Activated CD4-positive, alpha-beta T cell treated with anti-CD3 and anti-CD28 coated beads for 36 hours (primary cell): ENCODE measurements around the gene MUC16. TPM values are rescaled to one million over a fixed set of nuclear protein-coding genes. Genes with fewer than 3 reads are reported as not detected.

Source experiments
- ATAC-seq: fragments of 200-7000 bp; cut with Tn5 transposase; one replicate; pipeline ENCODE4 v1.10.0; 2021; ENCODE audit warnings: mild to moderate bottlenecking, moderate library complexity
- CTCF ChIA-PET: fragments of 350-600 bp; sonication (Branson Sonifier 250); formaldehyde crosslinking; loops from one replicate; lab custom pipeline; 2021; ENCODE audit warnings: antibody characterized with exemption; lab: Charles Lee
- POLR2A ChIA-PET: fragments of 350-600 bp; sonication (Branson Sonifier 250); formaldehyde crosslinking; loops from one replicate; lab custom pipeline; 2021; ENCODE audit warnings: antibody characterized with exemption, inconsistent platforms; lab: Charles Lee
- DNase-seq: peaks from one replicate; pipeline ENCODE4 v3.0.0-alpha.2; 2020
- H3K27ac Mint-ChIP-seq: one replicate; pipeline ENCODE4 v1.8.0; 2021; ENCODE audit warnings: mixed read lengths
- H3K27me3 Mint-ChIP-seq: one replicate; pipeline ENCODE4 v1.8.0; 2021; ENCODE audit warnings: mixed read lengths
- H3K36me3 Mint-ChIP-seq: one replicate; pipeline ENCODE4 v1.8.0; 2021; ENCODE audit warnings: low read depth, mixed read lengths
- H3K4me1 Mint-ChIP-seq: one replicate; pipeline ENCODE4 v1.8.0; 2021; ENCODE audit warnings: mixed read lengths
- H3K4me3 Mint-ChIP-seq: one replicate; pipeline ENCODE4 v1.8.0; 2021; ENCODE audit warnings: mild to moderate bottlenecking, moderate library complexity, mixed read lengths
- H3K9me3 Mint-ChIP-seq: one replicate; pipeline ENCODE4 v1.8.0; 2021; ENCODE audit warnings: low read depth, mixed read lengths
- intact Hi-C, 2 experiments: fragments of 100-400 bp; cut with DNase I in 1 of 2; cut with micrococcal nuclease in 1 of 2; formaldehyde crosslinking; loops; one replicate each; pipeline versions ENCODE4 v1.14.2 to v1.15.1; 2022 to 2024; cut with DNase I, micrococcal nuclease
- total RNA-seq, 2 experiments: library from RNA; stranded (reverse); gene quantifications; one replicate each; pipeline ENCODE4 v1.2.3, GENCODE V29; 2021

MUC16 gene
- total RNA-seq, 2 experiments from 2014 or later: not detected

DNA sequence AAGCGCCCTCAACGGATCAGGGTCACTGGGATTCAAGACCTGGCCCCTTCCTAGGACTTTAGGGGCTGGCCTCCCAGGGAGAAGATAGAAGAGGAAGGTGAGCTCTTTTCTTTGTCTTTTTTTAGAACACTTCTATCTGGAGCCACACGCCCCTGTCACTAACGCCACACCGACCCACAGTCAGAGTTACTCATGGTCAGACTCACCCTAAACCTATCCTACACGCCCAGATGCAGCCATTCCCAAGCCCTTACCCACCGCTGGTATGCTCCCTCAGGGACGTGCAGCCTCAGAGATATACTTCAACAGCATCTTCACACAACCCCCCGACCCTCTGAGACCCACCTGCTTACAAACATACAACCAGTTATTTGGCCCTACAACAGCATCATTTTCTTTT, 29.9 kb upstream of the MUC16 start:
- no peak overlapping the region for H3K4me3 Mint-ChIP-seq
- no peaks in the 10 kb centered on the region for H3K9me3 Mint-ChIP-seq
- ATAC-seq (no peak), DNase-seq (no peak)
- ChIA-PET CTCF (no interaction called here), POLR2A (no interaction called here)
- H3K4me1 Mint-ChIP-seq: no peaks in the 10 kb centered on the region
- intact Hi-C loops: no loop called here
- no peaks in the 10 kb centered on the region for H3K36me3 Mint-ChIP-seq
- H3K27me3 Mint-ChIP-seq: peaks cover 7% of the 10 kb centered on the region
- H3K27ac Mint-ChIP-seq: no peak overlapping the region

DNA sequence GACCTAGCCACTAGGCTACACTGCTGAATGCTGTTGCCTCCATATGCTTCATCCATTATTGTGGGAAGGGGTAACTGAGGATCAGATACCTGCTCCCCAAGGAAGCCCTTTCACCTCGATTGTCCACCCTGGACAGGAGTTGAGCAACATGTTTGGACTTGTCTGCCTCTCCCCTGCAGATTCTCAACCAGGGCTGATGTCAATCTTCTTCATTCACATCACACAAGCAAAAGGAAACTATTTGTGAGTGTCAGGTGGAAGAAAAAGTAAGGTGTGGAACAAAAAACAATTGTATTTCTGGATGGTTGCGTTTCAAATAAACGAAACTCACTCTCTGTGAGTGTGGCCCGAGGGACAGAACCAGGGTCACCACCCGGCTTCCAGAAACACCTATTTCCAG, 29.5 kb upstream of the MUC16 start:
- H3K4me1 Mint-ChIP-seq: no peaks in the 10 kb centered on the region
- DNase-seq: no peak
- no peak for ATAC-seq
- H3K27me3 Mint-ChIP-seq: peaks cover 7% of the 10 kb centered on the region
- H3K9me3 Mint-ChIP-seq: no peaks in the 10 kb centered on the region
- ChIA-PET CTCF (no interaction called here), POLR2A (no interaction called here)
- H3K4me3 Mint-ChIP-seq: no peak overlapping the region
- H3K36me3 Mint-ChIP-seq: no peaks in the 10 kb centered on the region
- no peak overlapping the region for H3K27ac Mint-ChIP-seq
- intact Hi-C loops: no loop called here

DNA sequence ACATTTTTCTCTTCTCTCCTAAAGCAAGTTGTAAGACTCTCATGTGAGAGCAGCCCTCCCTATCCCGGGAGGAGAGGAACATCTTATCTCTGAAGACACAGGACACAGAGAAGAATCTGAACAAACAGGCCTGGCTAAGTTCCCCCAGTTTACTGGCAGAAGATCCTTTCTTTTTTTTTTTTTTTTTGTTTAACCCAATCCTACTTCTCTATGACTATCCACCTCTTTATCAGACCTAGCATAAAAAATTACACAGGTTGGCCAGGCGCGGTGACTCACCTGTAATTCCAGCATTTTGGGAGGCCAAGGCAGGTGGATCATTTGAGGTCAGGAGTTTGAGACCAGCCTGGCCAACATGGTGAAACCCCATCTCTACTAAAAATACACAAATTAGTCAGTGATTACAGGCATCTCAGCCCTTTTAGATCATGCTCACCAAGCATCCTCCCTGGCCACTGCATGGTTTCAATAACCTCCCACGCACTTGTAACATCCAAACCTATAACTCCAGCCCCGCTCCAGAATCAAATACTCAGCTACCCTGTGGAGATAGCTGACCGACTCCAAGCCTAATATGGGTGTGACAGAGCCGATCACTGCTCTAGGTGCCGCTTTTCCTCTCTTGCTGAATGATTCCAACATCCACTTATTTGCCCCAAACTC, 27.3 kb upstream of the MUC16 start:
- H3K36me3 Mint-ChIP-seq: no peaks in the 10 kb centered on the region
- CTCF ChIA-PET: no interaction called here
- ATAC-seq (no peak), DNase-seq (no peak)
- H3K27ac Mint-ChIP-seq: no peak overlapping the region
- H3K4me3 Mint-ChIP-seq: no peak overlapping the region
- peaks cover 9% of the 10 kb centered on the region for H3K27me3 Mint-ChIP-seq
- no peaks in the 10 kb centered on the region for H3K4me1 Mint-ChIP-seq
- intact Hi-C loops: no loop called here
- POLR2A ChIA-PET: no interaction called here
- no peaks in the 10 kb centered on the region for H3K9me3 Mint-ChIP-seq

DNA sequence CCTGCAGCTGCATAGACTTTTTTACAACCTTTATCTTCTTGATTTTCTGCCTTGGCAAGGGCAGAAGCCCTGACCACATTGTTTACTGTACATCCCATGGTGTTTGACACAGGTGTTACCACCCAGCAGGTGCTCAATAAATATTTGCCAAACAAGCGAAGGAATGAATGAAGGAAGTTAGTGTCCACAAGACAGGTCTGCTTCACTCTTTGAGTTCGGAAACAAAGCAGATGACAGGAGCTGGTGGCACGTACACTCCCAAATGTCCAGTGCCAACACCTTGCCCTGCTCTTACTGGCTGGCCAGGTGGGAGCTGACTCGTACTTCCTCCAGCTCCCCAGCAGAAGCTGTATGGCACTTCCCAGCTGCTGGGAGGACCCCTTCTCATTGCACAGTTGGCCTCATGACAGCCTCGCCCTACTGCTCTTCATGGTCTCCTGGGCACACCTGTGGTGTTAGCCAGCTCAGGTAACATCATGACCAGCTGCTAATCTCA, 22.0 kb upstream of the MUC16 start:
- CTCF ChIA-PET: no interaction called here

DNA sequence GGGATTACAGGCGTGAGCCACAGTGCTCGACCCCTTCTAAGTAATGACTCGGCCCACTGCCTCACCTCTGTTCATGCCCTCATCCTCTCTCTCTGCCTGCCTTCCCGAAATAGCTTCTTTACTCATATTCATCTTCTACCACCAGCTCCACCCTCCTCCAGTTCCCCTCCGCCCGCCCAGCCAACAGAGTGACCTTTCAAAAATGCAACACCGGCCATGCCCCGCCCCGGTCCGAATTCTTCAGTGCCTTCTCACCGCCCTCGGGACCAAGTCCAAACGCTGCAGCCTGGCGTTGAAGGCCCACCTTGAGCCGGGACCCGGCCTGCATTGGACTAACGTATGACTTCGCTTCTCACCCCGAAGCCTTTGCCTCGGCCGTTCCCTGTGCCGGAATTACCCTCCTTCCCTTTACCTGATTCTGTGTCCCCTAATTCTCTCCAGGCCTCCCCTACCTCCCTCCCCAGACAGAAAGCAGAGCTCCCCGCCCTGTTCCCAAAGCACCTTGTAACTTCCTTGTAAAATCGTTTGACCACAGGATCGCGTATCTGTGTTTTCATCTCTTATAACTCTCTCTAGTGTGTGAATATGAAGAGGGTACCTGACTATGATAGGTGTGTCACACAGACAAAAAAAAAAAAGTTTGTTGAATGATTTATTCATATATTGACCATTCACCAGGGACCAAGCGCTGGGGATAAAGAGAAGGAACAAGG, 8.1 kb upstream of the MUC16 start:
- Mint-ChIP-seq H3K27ac (no peak overlapping the region), H3K9me3 (peaks cover 3% of the 10 kb centered on the region), H3K36me3 (no peaks in the 10 kb centered on the region), H3K4me1 (no peaks in the 10 kb centered on the region), H3K4me3 (no peak overlapping the region), H3K27me3 (peaks cover 4% of the 10 kb centered on the region)
- CTCF ChIA-PET: no interaction called here
- DNase-seq: no peak
- no peak for ATAC-seq
- intact Hi-C loops: no loop called here
- POLR2A ChIA-PET: no interaction called here

More for the DNA sequence above, 22.0 kb upstream of the MUC16 start:
- intact Hi-C loops: no loop called here
- Mint-ChIP-seq H3K4me1 (no peaks in the 10 kb centered on the region), H3K36me3 (no peaks in the 10 kb centered on the region), H3K27ac (no peak overlapping the region), H3K4me3 (no peak overlapping the region), H3K27me3 (peaks cover 7% of the 10 kb centered on the region), H3K9me3 (no peaks in the 10 kb centered on the region)
- DNase-seq (no peak), ATAC-seq (no peak)
- POLR2A ChIA-PET: no interaction called here

DNA sequence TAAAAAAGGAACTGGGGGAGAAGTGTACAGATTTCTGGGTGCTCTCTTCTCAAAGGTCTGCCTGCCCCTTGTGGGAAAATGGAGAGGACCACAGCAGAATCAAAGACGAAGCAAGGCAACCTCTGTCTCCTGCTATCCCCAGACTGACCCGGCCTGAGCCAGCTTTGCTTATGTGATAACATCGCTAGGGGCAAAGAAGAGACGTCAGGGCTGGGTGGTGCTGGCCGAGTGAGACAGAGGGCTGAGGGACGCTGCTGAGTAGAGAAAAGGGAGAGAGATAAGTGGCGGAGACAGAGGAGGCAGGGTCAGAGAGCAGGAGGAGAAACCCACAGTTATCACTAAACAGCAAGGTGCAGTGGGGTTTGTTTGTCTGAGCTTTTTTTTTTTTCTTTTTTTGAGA, 4.6 kb upstream of the MUC16 start:
- H3K4me3 Mint-ChIP-seq: no peak overlapping the region
- H3K27me3 Mint-ChIP-seq: peaks cover 5% of the 10 kb centered on the region
- ATAC-seq: no peak
- DNase-seq: no peak
- no peaks in the 10 kb centered on the region for H3K36me3 Mint-ChIP-seq
- ChIA-PET POLR2A (no interaction called here), CTCF (no interaction called here)
- no peak overlapping the region for H3K27ac Mint-ChIP-seq
- peaks cover 3% of the 10 kb centered on the region for H3K9me3 Mint-ChIP-seq
- H3K4me1 Mint-ChIP-seq: no peaks in the 10 kb centered on the region
- intact Hi-C loops: no loop called here

DNA sequence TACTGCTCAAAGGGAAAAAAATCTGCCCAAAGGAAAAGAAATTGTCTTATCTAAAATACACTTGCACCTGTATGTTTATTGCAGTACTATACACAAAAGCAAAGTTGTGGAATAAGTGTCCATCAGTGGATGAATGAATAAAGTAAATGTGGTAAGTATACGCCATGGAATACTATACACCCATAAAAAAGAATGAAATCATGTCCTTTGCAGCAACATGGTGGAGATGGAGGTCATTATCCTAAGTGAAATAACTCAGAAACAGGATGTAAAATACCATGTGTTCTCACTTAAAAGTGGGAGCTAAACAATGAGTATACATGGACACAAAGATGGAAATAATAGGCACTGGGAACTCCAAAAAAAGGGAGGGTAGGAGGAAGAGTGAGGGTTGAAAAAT, 3.8 kb upstream of the MUC16 start:
- H3K27me3 Mint-ChIP-seq: peaks cover 5% of the 10 kb centered on the region
- no peak overlapping the region for H3K27ac Mint-ChIP-seq
- H3K4me1 Mint-ChIP-seq: no peaks in the 10 kb centered on the region
- peaks cover 3% of the 10 kb centered on the region for H3K9me3 Mint-ChIP-seq
- H3K4me3 Mint-ChIP-seq: no peak overlapping the region
- POLR2A ChIA-PET: no interaction called here
- CTCF ChIA-PET: no interaction called here
- DNase-seq (no peak), ATAC-seq (no peak)
- H3K36me3 Mint-ChIP-seq: no peaks in the 10 kb centered on the region
- intact Hi-C loops: no loop called here

DNA sequence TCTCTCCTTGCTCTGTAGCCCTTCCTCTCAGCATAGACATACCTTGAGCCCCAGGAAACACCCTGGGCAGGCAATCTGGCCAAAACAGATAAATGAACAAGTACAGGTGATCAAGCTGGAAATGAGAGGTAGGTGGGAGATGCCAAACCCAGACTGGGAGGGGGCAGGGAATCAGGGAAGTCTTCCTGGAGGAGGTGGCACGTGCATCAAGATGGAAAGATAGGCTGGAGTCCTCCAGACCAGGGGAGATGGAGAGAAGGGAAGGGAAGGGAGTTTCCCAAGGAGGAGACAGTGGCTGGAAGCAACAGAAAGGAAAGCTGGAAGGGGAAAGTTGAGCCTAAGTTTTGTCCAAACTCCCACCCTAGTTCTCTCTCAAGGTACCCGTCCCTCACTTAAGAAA, 1.7 kb upstream of the MUC16 start:
- Mint-ChIP-seq H3K4me3 (no peak overlapping the region), H3K27ac (no peak overlapping the region), H3K36me3 (no peaks in the 10 kb centered on the region), H3K27me3 (peaks cover 5% of the 10 kb centered on the region), H3K4me1 (no peaks in the 10 kb centered on the region), H3K9me3 (peaks cover 3% of the 10 kb centered on the region)
- ChIA-PET POLR2A (no interaction called here), CTCF (no interaction called here)
- intact Hi-C loops: no loop called here
- ATAC-seq: no peak
- DNase-seq: no peak

DNA sequence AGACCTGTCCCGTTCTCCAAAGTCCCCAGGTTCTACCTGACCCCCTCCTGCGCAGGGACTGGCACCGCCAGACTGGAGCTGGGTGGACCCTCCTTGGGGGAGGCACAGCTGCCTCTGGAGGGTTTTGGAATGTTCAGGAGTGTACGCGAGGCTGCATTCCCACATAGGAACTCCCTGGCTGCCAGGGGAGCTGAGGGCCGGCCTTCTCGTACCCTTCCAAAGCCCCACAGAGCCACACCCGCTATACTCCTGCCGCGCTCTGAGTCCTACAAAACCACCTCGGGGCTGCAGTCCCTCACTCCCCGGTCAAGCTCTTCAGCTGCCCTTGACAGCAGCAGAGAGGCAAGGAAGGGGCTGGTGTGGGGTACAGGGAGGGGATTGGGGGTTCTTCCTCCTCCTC, 484 bp upstream of the MUC16 start:
- H3K27ac Mint-ChIP-seq: no peak overlapping the region
- H3K9me3 Mint-ChIP-seq: peaks cover 3% of the 10 kb centered on the region
- no peaks in the 10 kb centered on the region for H3K4me1 Mint-ChIP-seq
- no peaks in the 10 kb centered on the region for H3K36me3 Mint-ChIP-seq
- peaks cover 5% of the 10 kb centered on the region for H3K27me3 Mint-ChIP-seq
- ChIA-PET CTCF (no interaction called here), POLR2A (no interaction called here)
- DNase-seq (no peak), ATAC-seq (no peak)
- no peak overlapping the region for H3K4me3 Mint-ChIP-seq
- intact Hi-C loops: no loop called here

DNA sequence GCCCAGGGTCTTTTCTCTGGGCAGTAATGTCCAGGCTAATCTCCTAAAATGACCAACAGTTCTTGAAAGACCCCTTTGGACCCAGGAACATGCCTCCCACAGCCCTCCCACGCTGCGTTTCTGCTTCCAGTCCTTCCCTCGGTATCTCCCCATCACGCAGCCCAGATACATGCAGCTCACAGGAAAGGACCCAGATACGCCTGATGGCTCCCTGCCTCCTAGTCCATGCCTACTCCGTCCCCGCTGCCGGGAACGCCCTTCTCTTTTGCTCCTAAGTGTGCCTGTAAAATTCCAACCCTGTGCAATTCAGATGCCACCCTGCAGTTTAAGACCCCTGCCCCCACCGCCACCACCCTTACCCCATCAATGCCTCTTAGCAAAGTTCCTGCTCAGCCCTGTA, 778 bp downstream of the MUC16 start:
- no peaks in the 10 kb centered on the region for H3K36me3 Mint-ChIP-seq
- CTCF ChIA-PET: no interaction called here
- DNase-seq (no peak), ATAC-seq (no peak)
- intact Hi-C loops: no loop called here
- peaks cover 3% of the 10 kb centered on the region for H3K9me3 Mint-ChIP-seq
- POLR2A ChIA-PET: no interaction called here
- H3K27ac Mint-ChIP-seq: no peak overlapping the region
- H3K4me1 Mint-ChIP-seq: no peaks in the 10 kb centered on the region
- no peak overlapping the region for H3K4me3 Mint-ChIP-seq
- peaks cover 5% of the 10 kb centered on the region for H3K27me3 Mint-ChIP-seq

DNA sequence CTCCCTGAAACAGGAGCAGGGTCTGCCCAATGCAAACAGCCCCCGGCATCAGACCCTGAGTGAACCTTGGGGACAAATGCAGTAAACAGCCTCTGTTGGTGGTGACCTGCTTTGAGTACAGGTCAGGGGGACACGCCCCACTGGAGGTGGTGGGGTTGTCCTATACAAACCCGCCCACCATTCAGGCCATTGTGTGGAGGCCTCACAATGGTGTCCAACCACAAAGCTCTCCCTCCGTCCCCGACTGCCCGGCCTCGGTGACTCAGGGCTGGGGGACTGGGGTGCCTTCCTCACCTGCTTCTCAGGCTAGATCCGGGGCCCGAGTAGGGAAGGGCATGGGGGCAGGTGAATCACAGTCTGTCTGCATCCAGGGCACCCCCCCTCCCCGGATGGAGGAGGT, 1.5 kb downstream of the MUC16 start:
- intact Hi-C loops: no loop called here
- H3K36me3 Mint-ChIP-seq: no peaks in the 10 kb centered on the region
- ChIA-PET POLR2A (no interaction called here), CTCF (no interaction called here)
- ATAC-seq (no peak), DNase-seq (no peak)
- no peak overlapping the region for H3K27ac Mint-ChIP-seq
- peaks cover 5% of the 10 kb centered on the region for H3K27me3 Mint-ChIP-seq
- H3K9me3 Mint-ChIP-seq: no peaks in the 10 kb centered on the region
- no peak overlapping the region for H3K4me3 Mint-ChIP-seq
- no peaks in the 10 kb centered on the region for H3K4me1 Mint-ChIP-seq

DNA sequence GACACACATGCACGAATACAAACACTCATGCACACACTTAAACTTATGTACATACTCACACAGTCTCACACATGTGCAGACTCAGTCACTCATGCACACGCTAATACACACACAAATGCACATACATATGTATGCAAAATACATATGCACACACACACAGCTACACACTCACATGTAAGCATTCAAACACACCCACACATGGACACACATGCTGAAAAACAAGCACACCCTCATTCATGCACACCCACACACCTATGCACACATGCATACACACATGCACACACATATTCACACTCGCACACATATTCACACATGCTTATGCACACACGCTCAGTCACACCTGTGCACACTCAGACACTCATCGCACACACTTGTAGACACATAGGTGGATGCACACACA, 9.3 kb downstream of the MUC16 start:
- Mint-ChIP-seq H3K27ac (no peak overlapping the region), H3K9me3 (no peaks in the 10 kb centered on the region), H3K4me3 (no peak overlapping the region), H3K36me3 (no peaks in the 10 kb centered on the region), H3K27me3 (peaks cover 10% of the 10 kb centered on the region), H3K4me1 (no peaks in the 10 kb centered on the region)
- intact Hi-C loops: no loop called here
- ATAC-seq: no peak
- CTCF ChIA-PET: no interaction called here
- no peak for DNase-seq
- POLR2A ChIA-PET: no interaction called here
